Peyer's patch (tissue), 4 donors: ENCODE measurements around the gene PI4KA. TPM values are rescaled to one million over a fixed set of nuclear protein-coding genes. Genes with fewer than 3 reads are reported as not detected.
A peak's percentile ranks its signal among the peaks of the same experiment; 100 is the strongest.

Experiments used
- DNase-seq, 3 donors: peaks; one replicate each; pipeline ENCODE4 v3.0.0-alpha.2; 2017 to 2019
- H3K27ac ChIP-seq, 4 donors: fragments of 200-600 bp; sonication (generic); one replicate each; pipeline ENCODE4 v1.5.1; 2016 to 2019
- H3K27me3 ChIP-seq, 2 donors: fragments of 200-600 bp; sonication (generic); one replicate each; pipeline ENCODE4 v1.5.1; 2019
- H3K36me3 ChIP-seq, 3 donors: fragments of 200-600 bp; sonication (generic); one replicate each; pipeline ENCODE4 v1.5.1; 2016 to 2019
- H3K4me1 ChIP-seq, 4 donors: fragments of 200-600 bp; sonication (generic); one replicate each; pipeline ENCODE4 v1.5.1; 2016 to 2019
- H3K4me3 ChIP-seq, 4 donors: fragments of 200-600 bp; sonication (generic); 1 replicate in 3 of 4; 2 replicates in 1 of 4; pipeline ENCODE4 v1.5.1; 2016 to 2019; ENCODE audit warnings: mild to moderate bottlenecking in 1 of 4
- H3K9me3 ChIP-seq, 4 donors: fragments of 200-600 bp; sonication (generic); one replicate each; pipeline ENCODE4 v1.5.1; 2016 to 2019; ENCODE audit warnings: mild to moderate bottlenecking in 1 of 4
- CTCF ChIP-seq, 6 experiments: fragments of 450-650 bp in 4 of 6; fragments of 200-600 bp in 2 of 6; sonication (generic) in 1 of 6; IDR thresholded peaks; one replicate each; pipeline ENCODE4 v1.5.1; 2017 to 2019; ENCODE audit warnings: antibody characterized with exemption in 6 of 6, mild to moderate bottlenecking in 3 of 6, moderate library complexity in 1 of 6
- POLR2A ChIP-seq, 2 donors: fragments of 450-650 bp; IDR thresholded peaks; one replicate each; pipeline ENCODE4 v1.5.1; 2017; ENCODE audit warnings: antibody characterized with exemption in 2 of 2, mild to moderate bottlenecking in 2 of 2, moderate library complexity in 2 of 2
- total RNA-seq, 4 donors: library from RNA; depleted of rRNA; stranded (reverse); fragments of >200 nt; gene quantifications; one replicate each; pipeline ENCODE4 v1.1.0, GENCODE V29; 2016

PI4KA gene
- total RNA-seq, 4 donors from 2014 or later = 99.7 to 184 (median 161) TPM

- no peaks in the 10 kb centered on the region for H3K27me3 ChIP-seq
- no peak for DNase-seq
- peaks cover 0 to 35% (median 0%) of the 10 kb centered on the region in 3 donors for H3K36me3 ChIP-seq
- peaks cover 0 to 4% (median 0%) of the 10 kb centered on the region in 4 donors for H3K4me1 ChIP-seq
- H3K27ac ChIP-seq = no peak overlapping the region
- TF ChIP-seq CTCF (IDR thresholded peaks at IDR 0.05) (no peak), POLR2A (IDR thresholded peaks at IDR 0.05) (no peak)
- no peak overlapping the region for H3K4me3 ChIP-seq
- no peaks in the 10 kb centered on the region for H3K9me3 ChIP-seq
Observed at GRCh38 chr22:20786536-20786979, 72.1 kb downstream of the PI4KA start.

GRCh38 chr22:20786048-20786447 lies 72.6 kb downstream of the PI4KA start:
- TF ChIP-seq CTCF (IDR thresholded peaks at IDR 0.05) = no peak
- TF ChIP-seq POLR2A (IDR thresholded peaks at IDR 0.05) = no peak
- H3K36me3 ChIP-seq = peaks cover 0 to 34% (median 0%) of the 10 kb centered on the region in 3 donors
- H3K27me3 ChIP-seq = no peaks in the 10 kb centered on the region
- no peak overlapping the region for H3K27ac ChIP-seq
- no peak overlapping the region for H3K4me3 ChIP-seq
- no peaks in the 10 kb centered on the region for H3K9me3 ChIP-seq
- DNase-seq = no peak
- H3K4me1 ChIP-seq = peaks cover 0 to 4% (median 0%) of the 10 kb centered on the region in 4 donors

- Histone ChIP-seq H3K27me3 (no peaks in the 10 kb centered on the region), H3K27ac (no peak overlapping the region), H3K36me3 (peaks cover 0 to 33% (median 0%) of the 10 kb centered on the region in 3 donors), H3K4me3 (no peak overlapping the region), H3K4me1 (peaks cover 0 to 4% (median 0%) of the 10 kb centered on the region in 4 donors), H3K9me3 (no peaks in the 10 kb centered on the region)
- DNase-seq = no peak
- TF ChIP-seq POLR2A (IDR thresholded peaks at IDR 0.05) (no peak), CTCF (IDR thresholded peaks at IDR 0.05) (no peak)
Observed at GRCh38 chr22:20785415-20785814, 73.2 kb downstream of the PI4KA start.

GRCh38 chr22:20783844-20784723 lies 74.5 kb downstream of the PI4KA start:
- TF ChIP-seq POLR2A (IDR thresholded peaks at IDR 0.05) (no peak), CTCF (IDR thresholded peaks at IDR 0.05) (peak; percentile 37 to 72 (median 61))

GRCh38 chr22:20783300-20783673 lies 75.3 kb downstream of the PI4KA start:
- TF ChIP-seq POLR2A (IDR thresholded peaks at IDR 0.05) = no peak
- TF ChIP-seq CTCF (IDR thresholded peaks at IDR 0.05) = no peak
- H3K9me3 ChIP-seq = no peaks in the 10 kb centered on the region
- no peak for DNase-seq
- H3K4me3 ChIP-seq = no peak overlapping the region
- H3K27ac ChIP-seq = no peak overlapping the region
- H3K36me3 ChIP-seq = peaks cover 0 to 34% (median 0%) of the 10 kb centered on the region in 3 donors
- H3K4me1 ChIP-seq = peaks cover 0 to 4% (median under 1%) of the 10 kb centered on the region in 4 donors
- no peaks in the 10 kb centered on the region for H3K27me3 ChIP-seq

More at GRCh38 chr22:20783844-20784723, 74.5 kb downstream of the PI4KA start:
- no peak overlapping the region for H3K27ac ChIP-seq
- peaks cover 0 to 40% (median 0%) of the 10 kb centered on the region in 3 donors for H3K36me3 ChIP-seq
- H3K4me3 ChIP-seq = no peak overlapping the region
- peaks cover 0 to 4% (median 0%) of the 10 kb centered on the region in 4 donors for H3K4me1 ChIP-seq
- no peaks in the 10 kb centered on the region for H3K27me3 ChIP-seq
- H3K9me3 ChIP-seq = no peaks in the 10 kb centered on the region
- peak in 2 of 3 donors; percentile 63 to 84 for DNase-seq
